HepG2 (cell line): ENCODE data around the gene MGA. TPM values are rescaled to one million over a fixed set of nuclear protein-coding genes. Genes with fewer than 3 reads are reported as not detected.

Source experiments
- AGO1 ChIP-seq: fragments of 200-400 bp; formaldehyde crosslinking; IDR thresholded peaks from 2 replicates; pipeline ENCODE4 v1.6.1; 2017; ENCODE audit warnings: mild to moderate bottlenecking, low read depth, low read length, moderate library complexity; ENCODE audit not compliant: poor library complexity, severe bottlenecking
- CBFB ChIP-seq: sonication (generic); formaldehyde crosslinking; IDR thresholded peaks from 2 replicates; pipeline ENCODE4 v1.4.0; 2020; ENCODE audit warnings: missing genetic modification reagents
- ESRRA ChIP-seq: sonication (generic); formaldehyde crosslinking; IDR thresholded peaks from 2 replicates; pipeline ENCODE4 v1.5.1; 2020; ENCODE audit warnings: mild to moderate bottlenecking, low read depth, missing genetic modification reagents
- ETV6 ChIP-seq: sonication (generic); formaldehyde crosslinking; conservative IDR thresholded peaks from 2 replicates; pipeline ENCODE4 v1.4.0; 2020; ENCODE audit warnings: missing genetic modification reagents
- FOXA1 ChIP-seq, 2 experiments: fragments of 450-650 bp in 1 of 2; sonication (generic) in 1 of 2; formaldehyde crosslinking in 1 of 2; IDR thresholded peaks; 2 replicates each; pipeline versions ENCODE4 v1.4.0 to v1.6.1; 2016 to 2020; ENCODE audit warnings: missing genetic modification reagents in 1 of 2
- HOXA9 ChIP-seq: sonication (generic); formaldehyde crosslinking; IDR thresholded peaks from 2 replicates; pipeline ENCODE4 v1.8.1; 2022; ENCODE audit warnings: missing genetic modification reagents, mild to moderate bottlenecking, moderate library complexity, borderline replicate concordance
- IRX3 ChIP-seq: sonication (generic); formaldehyde crosslinking; IDR thresholded peaks from 2 replicates; pipeline ENCODE4 v1.8.1; 2023; ENCODE audit warnings: mild to moderate bottlenecking, low read depth, missing genetic modification reagents, borderline replicate concordance
- POLR2A ChIP-seq, 2 experiments: IDR thresholded peaks; 2 replicates each; pipeline ENCODE4 v1.6.1; 2011; ENCODE audit warnings: low read depth in 2 of 2, low read length in 2 of 2, mild to moderate bottlenecking in 1 of 2, moderate library complexity in 1 of 2; ENCODE audit not compliant: insufficient read depth in 1 of 2
- RFX1 ChIP-seq: fragments of 450-650 bp; IDR thresholded peaks from 2 replicates; pipeline ENCODE4 v1.6.1; 2017
- SALL1 ChIP-seq: sonication (generic); formaldehyde crosslinking; IDR thresholded peaks from 2 replicates; pipeline ENCODE4 v1.8.0; 2022; ENCODE audit warnings: mild to moderate bottlenecking, missing genetic modification reagents
- SNAPC5 ChIP-seq: sonication (generic); formaldehyde crosslinking; IDR thresholded peaks from 2 replicates; pipeline ENCODE4 v1.8.1; 2023; ENCODE audit warnings: mild to moderate bottlenecking, missing genetic modification reagents, borderline replicate concordance
- SP4 ChIP-seq: sonication (generic); formaldehyde crosslinking; IDR thresholded peaks from 2 replicates; pipeline ENCODE4 v1.8.1; 2023; ENCODE audit warnings: mild to moderate bottlenecking, missing genetic modification reagents
- STAT5B ChIP-seq: sonication (generic); formaldehyde crosslinking; IDR thresholded peaks from 2 replicates; pipeline ENCODE4 v1.4.0; 2020; ENCODE audit warnings: missing genetic modification reagents
- ZIK1 ChIP-seq: sonication (generic); formaldehyde crosslinking; IDR thresholded peaks from 2 replicates; pipeline ENCODE4 v1.5.0; 2020; ENCODE audit warnings: mild to moderate bottlenecking, low read depth, missing genetic modification reagents, borderline replicate concordance
- ZMYM2 ChIP-seq: sonication (generic); formaldehyde crosslinking; IDR thresholded peaks from 2 replicates; pipeline ENCODE4 v1.8.0; 2022; ENCODE audit warnings: mild to moderate bottlenecking, missing genetic modification reagents
- ZNF12 ChIP-seq: sonication (generic); formaldehyde crosslinking; IDR thresholded peaks from 2 replicates; pipeline ENCODE4 v1.5.0; 2020; ENCODE audit warnings: missing genetic modification reagents
- ZNF17 ChIP-seq: sonication (generic); formaldehyde crosslinking; IDR thresholded peaks from 2 replicates; pipeline ENCODE4 v1.5.0; 2020; ENCODE audit warnings: mild to moderate bottlenecking, missing genetic modification reagents
- ZNF337 ChIP-seq: sonication (generic); formaldehyde crosslinking; IDR thresholded peaks from 2 replicates; pipeline ENCODE4 v1.5.1; 2020; ENCODE audit warnings: missing genetic modification reagents, low read depth, mild to moderate bottlenecking, borderline replicate concordance
- ZNF430 ChIP-seq: sonication (generic); formaldehyde crosslinking; IDR thresholded peaks from 2 replicates; pipeline ENCODE4 v1.9.0; 2021; ENCODE audit warnings: mild to moderate bottlenecking, missing genetic modification reagents
- ZNF558 ChIP-seq: sonication (generic); formaldehyde crosslinking; IDR thresholded peaks from 2 replicates; pipeline ENCODE4 v1.9.0; 2022; ENCODE audit warnings: mild to moderate bottlenecking, missing genetic modification reagents, borderline replicate concordance
- ZNF564 ChIP-seq: sonication (generic); formaldehyde crosslinking; IDR thresholded peaks from 2 replicates; pipeline ENCODE4 v1.8.1; 2023; ENCODE audit warnings: mild to moderate bottlenecking, missing genetic modification reagents
- ZNF713 ChIP-seq: sonication (generic); formaldehyde crosslinking; IDR thresholded peaks from 2 replicates; pipeline ENCODE4 v1.4.0; 2020; ENCODE audit warnings: mild to moderate bottlenecking, missing genetic modification reagents
- ZUFSP ChIP-seq: sonication (generic); formaldehyde crosslinking; IDR thresholded peaks from 2 replicates; pipeline ENCODE4 v1.9.0; 2021; ENCODE audit warnings: missing genetic modification reagents, mild to moderate bottlenecking, borderline replicate concordance
- polyA plus RNA-seq, 8 experiments: library from polyadenylated mRNA; depleted of rRNA in 3 of 8; stranded (reverse) in 7 of 8; unstranded in 1 of 8; fragments of >200 nt; fragmentation: Illumina TruSeq in 4 of 8; extraction: Trizol in 4 of 8; gene quantifications; 2 replicates each; pipeline versions ENCODE4 v1.2.1 to v1.2.3, GENCODE V29; 2011 to 2016; ENCODE audit warnings: low read depth in 4 of 8, missing spikeins in 1 of 8, mixed read lengths in 1 of 8; ENCODE audit not compliant: insufficient read depth in 1 of 8
- total RNA-seq, 5 experiments: library from RNA; depleted of rRNA; stranded (reverse); fragments of >200 nt; fragmentation: Illumina TruSeq; extraction: Trizol; gene quantifications; 2 replicates each; pipeline ENCODE4 v1.2.3, GENCODE V29; 2016; ENCODE audit warnings: low read depth in 1 of 5
- TF ChIP-seq, protein P1 (sequence below): sonication (generic); formaldehyde crosslinking; IDR thresholded peaks from 2 replicates; pipeline ENCODE4 v1.4.0; 2020; ENCODE audit warnings: missing genetic modification reagents
- TF ChIP-seq, protein P2 (sequence below): sonication (generic); formaldehyde crosslinking; IDR thresholded peaks from 2 replicates; pipeline ENCODE4 v1.5.1; 2020; ENCODE audit warnings: missing genetic modification reagents, mild to moderate bottlenecking, borderline replicate concordance

MGA gene
- total and polyA plus RNA-seq, 2 of the 13 experiments (the other 11 are each of a cell fraction or from before 2014, with no cell fraction given) = 5.3 to 59.0 TPM

- TF ChIP-seq HOXA9 (CRISPR knock-in tag) (no peak), SNAPC5 (CRISPR knock-in tag) (no peak), ZNF713 (CRISPR knock-in tag) (no peak), STAT5B (no peak), ZNF17 (CRISPR knock-in tag) (no peak), ETV6 (CRISPR knock-in tag) (no peak), RFX1 (peak; percentile 78; the same call in 1 of the 2 replicates), ZNF430 (peak; percentile 87), POLR2A (IDR thresholded peaks at IDR 0.05; ENCODE audit: insufficient read depth in 1 of 2, low read depth in 2 of 2, low read length in 2 of 2) (peak in 1 of 2 experiments; percentile 63), SP4 (CRISPR knock-in tag) (peak; percentile 96), ZNF337 (CRISPR knock-in tag) (peak; percentile 94; the same call in 1 of the 2 replicates), IRX3 (peak; percentile 59; the same call in 1 of the 2 replicates), ESRRA (CRISPR knock-in tag) (0 out of 2 replicates have a peak, but pooled peaks have one; percentile 50), SALL1 (peak; percentile 95), ZIK1 (CRISPR knock-in tag) (no peak), ZNF12 (CRISPR knock-in tag) (peak; percentile 71), ZUFSP (CRISPR knock-in tag) (no peak), ZNF558 (CRISPR knock-in tag) (peak; percentile 61; the same call in 1 of the 2 replicates), ZNF564 (CRISPR knock-in tag) (no peak), ZMYM2 (CRISPR knock-in tag) (peak; percentile 15), CBFB (peak; percentile 91), AGO1 (peak; percentile 90), FOXA1 (IDR thresholded peaks at IDR 0.05) (no peak), FOXA1 (CRISPR knock-in tag; IDR thresholded peaks at IDR 0.05) (peak; percentile 42; the same call in 1 of the 2 replicates)
- TF ChIP-seq, protein P1, sequence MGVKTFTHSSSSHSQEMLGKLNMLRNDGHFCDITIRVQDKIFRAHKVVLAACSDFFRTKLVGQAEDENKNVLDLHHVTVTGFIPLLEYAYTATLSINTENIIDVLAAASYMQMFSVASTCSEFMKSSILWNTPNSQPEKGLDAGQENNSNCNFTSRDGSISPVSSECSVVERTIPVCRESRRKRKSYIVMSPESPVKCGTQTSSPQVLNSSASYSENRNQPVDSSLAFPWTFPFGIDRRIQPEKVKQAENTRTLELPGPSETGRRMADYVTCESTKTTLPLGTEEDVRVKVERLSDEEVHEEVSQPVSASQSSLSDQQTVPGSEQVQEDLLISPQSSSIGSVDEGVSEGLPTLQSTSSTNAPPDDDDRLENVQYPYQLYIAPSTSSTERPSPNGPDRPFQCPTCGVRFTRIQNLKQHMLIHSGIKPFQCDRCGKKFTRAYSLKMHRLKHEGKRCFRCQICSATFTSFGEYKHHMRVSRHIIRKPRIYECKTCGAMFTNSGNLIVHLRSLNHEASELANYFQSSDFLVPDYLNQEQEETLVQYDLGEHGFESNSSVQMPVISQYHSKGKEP = no peak
- TF ChIP-seq, protein P2, sequence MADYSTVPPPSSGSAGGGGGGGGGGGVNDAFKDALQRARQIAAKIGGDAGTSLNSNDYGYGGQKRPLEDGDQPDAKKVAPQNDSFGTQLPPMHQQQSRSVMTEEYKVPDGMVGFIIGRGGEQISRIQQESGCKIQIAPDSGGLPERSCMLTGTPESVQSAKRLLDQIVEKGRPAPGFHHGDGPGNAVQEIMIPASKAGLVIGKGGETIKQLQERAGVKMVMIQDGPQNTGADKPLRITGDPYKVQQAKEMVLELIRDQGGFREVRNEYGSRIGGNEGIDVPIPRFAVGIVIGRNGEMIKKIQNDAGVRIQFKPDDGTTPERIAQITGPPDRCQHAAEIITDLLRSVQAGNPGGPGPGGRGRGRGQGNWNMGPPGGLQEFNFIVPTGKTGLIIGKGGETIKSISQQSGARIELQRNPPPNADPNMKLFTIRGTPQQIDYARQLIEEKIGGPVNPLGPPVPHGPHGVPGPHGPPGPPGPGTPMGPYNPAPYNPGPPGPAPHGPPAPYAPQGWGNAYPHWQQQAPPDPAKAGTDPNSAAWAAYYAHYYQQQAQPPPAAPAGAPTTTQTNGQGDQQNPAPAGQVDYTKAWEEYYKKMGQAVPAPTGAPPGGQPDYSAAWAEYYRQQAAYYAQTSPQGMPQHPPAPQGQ = no peak
Observed at GRCh38 chr15:41774062-41774881, 114.1 kb downstream of the MGA start, which contains the start of gene MAPKBP1 (continued).
